GM10847 (cell line): ENCODE measurements around the gene E4F1.

Source experiments
- POLR2A ChIP-seq: IDR thresholded peaks from 2 replicates; pipeline ENCODE4 v1.6.1; 2011; ENCODE audit not compliant: insufficient read length; ENCODE audit errors: extremely low read depth

E4F1 gene

GRCh38 chr16:2198283-2198682 is 25.1 kb upstream of the E4F1 start:
- no peak for TF ChIP-seq POLR2A

GRCh38 chr16:2199095-2199494 is 24.3 kb upstream of the E4F1 start:
- no peak for TF ChIP-seq POLR2A

- no peak for TF ChIP-seq POLR2A
Measured at GRCh38 chr16:2199621-2200139, 23.7 kb upstream of the E4F1 start.

- no peak for TF ChIP-seq POLR2A
Measured at GRCh38 chr16:2200313-2200712, 23.1 kb upstream of the E4F1 start.

GRCh38 chr16:2204416-2205103 is 18.8 kb upstream of the E4F1 start:
- TF ChIP-seq POLR2A, result no peak

GRCh38 chr16:2205104-2205966 is 18.1 kb upstream of the E4F1 start, which contains the start of gene MLST8:
TSS of gene MLST8 (plus strand) at chr16:2205454. CDS start at chr16:2206086, 632 bp downstream.
- TF ChIP-seq POLR2A, result peak; percentile 90

- TF ChIP-seq POLR2A, result no peak
Measured at GRCh38 chr16:2205967-2206313, 17.5 kb upstream of the E4F1 start.

- no peak for TF ChIP-seq POLR2A
Measured at GRCh38 chr16:2206420-2206779, 17.0 kb upstream of the E4F1 start.

GRCh38 chr16:2206780-2207433 is 16.5 kb upstream of the E4F1 start:
- TF ChIP-seq POLR2A, result no peak

- no peak for TF ChIP-seq POLR2A
Measured at GRCh38 chr16:2207872-2208271, 15.5 kb upstream of the E4F1 start.

- no peak for TF ChIP-seq POLR2A
Measured at GRCh38 chr16:2208308-2208707, 15.1 kb upstream of the E4F1 start.

GRCh38 chr16:2208772-2209171 is 14.6 kb upstream of the E4F1 start:
- TF ChIP-seq POLR2A, result no peak

- no peak for TF ChIP-seq POLR2A
Measured at GRCh38 chr16:2209258-2210008, 14.0 kb upstream of the E4F1 start.

- TF ChIP-seq POLR2A, result no peak
Measured at GRCh38 chr16:2210009-2210332, 13.4 kb upstream of the E4F1 start.
